MM.1S (cell line): ENCODE measurements around the gene MACROD1.

ENCODE experiments used
- DNase-seq: peaks from one replicate; pipeline ENCODE4 v3.0.0-alpha.2; 2015
- H2AFZ ChIP-seq: fragments of 300-600 bp; sonication (generic); 2 replicates; pipeline ENCODE4 v1.6.0; 2016; ENCODE audit warnings: antibody characterized with exemption, low read length
- H3F3A ChIP-seq: fragments of 300-600 bp; sonication (generic); 2 replicates; pipeline ENCODE4 v1.6.1; 2016; ENCODE audit warnings: mild to moderate bottlenecking, antibody characterized with exemption, low read length, moderate library complexity, mixed read lengths; ENCODE audit not compliant: insufficient read depth
- H3K27ac ChIP-seq: fragments of 300-600 bp; sonication (generic); 2 replicates; pipeline ENCODE4 v1.5.1; 2016; ENCODE audit warnings: mild to moderate bottlenecking, low read length
- H3K27me3 ChIP-seq: fragments of 300-600 bp; sonication (generic); replicated peaks from 2 replicates; pipeline ENCODE4 v1.6.0; 2016; ENCODE audit warnings: low read length; ENCODE audit not compliant: insufficient read depth
- H3K36me3 ChIP-seq: fragments of 300-600 bp; sonication (generic); replicated peaks from 2 replicates; pipeline ENCODE4 v1.6.1; 2016; ENCODE audit warnings: mild to moderate bottlenecking, low read length, mixed read lengths; ENCODE audit not compliant: insufficient read depth
- H3K4me1 ChIP-seq: fragments of 300-600 bp; sonication (generic); 2 replicates; pipeline ENCODE4 v1.6.1; 2016; ENCODE audit warnings: low read length, mixed read lengths
- H3K4me2 ChIP-seq: fragments of 300-600 bp; sonication (generic); 2 replicates; pipeline ENCODE4 v1.6.0; 2016; ENCODE audit warnings: low read depth, low read length
- H3K4me3 ChIP-seq: fragments of 300-600 bp; sonication (generic); 2 replicates; pipeline ENCODE4 v1.5.1; 2016; ENCODE audit warnings: low read length, mixed read lengths
- H3K79me2 ChIP-seq: fragments of 300-600 bp; sonication (generic); 2 replicates; pipeline ENCODE4 v1.6.1; 2016; ENCODE audit warnings: mixed run types, low read length, mixed read lengths
- H3K9ac ChIP-seq: fragments of 300-600 bp; sonication (generic); 2 replicates; pipeline ENCODE4 v1.6.1; 2016; ENCODE audit warnings: low read length, mixed read lengths
- H3K9me2 ChIP-seq: fragments of 300-600 bp; sonication (generic); replicated peaks from 2 replicates; pipeline ENCODE4 v1.6.1; 2016; ENCODE audit warnings: mild to moderate bottlenecking, low read length, mixed read lengths; ENCODE audit not compliant: insufficient read depth
- H3K9me3 ChIP-seq: fragments of 300-600 bp; sonication (generic); replicated peaks from 2 replicates; pipeline ENCODE4 v1.6.1; 2016; ENCODE audit warnings: mild to moderate bottlenecking, low read length, mixed read lengths; ENCODE audit not compliant: insufficient read depth
- H4K20me1 ChIP-seq: fragments of 300-600 bp; sonication (generic); 2 replicates; pipeline ENCODE4 v1.6.1; 2016; ENCODE audit warnings: mild to moderate bottlenecking, low read length, moderate library complexity, mixed read lengths; ENCODE audit not compliant: insufficient read depth
- CTCF ChIP-seq: fragments of 300-600 bp; sonication (generic); IDR thresholded peaks from 2 replicates; pipeline ENCODE4 v1.5.1; 2016; ENCODE audit warnings: antibody characterized with exemption, low read length, mixed read lengths
- EZH2 ChIP-seq: fragments of 300-600 bp; sonication (generic); optimal IDR thresholded peaks from 2 replicates; pipeline ENCODE3; 2017; ENCODE audit warnings: low read depth, mild to moderate bottlenecking, antibody characterized with exemption, low read length, mixed read lengths
- EZH2phosphoT487 ChIP-seq: fragments of 300-600 bp; sonication (generic); IDR thresholded peaks from 2 replicates; pipeline ENCODE4 v1.6.1; 2018; ENCODE audit warnings: antibody characterized with exemption, low read length

MACROD1 gene

GRCh38 chr11:64101461-64101860 is 64.5 kb downstream of the MACROD1 start:
- DNase-seq = no peak
- Histone ChIP-seq H3K9me2 (no peaks in the 10 kb centered on the region), H3K27ac (no peak overlapping the region), H3K9me3 (no peaks in the 10 kb centered on the region), H3K4me3 (no peak overlapping the region), H4K20me1 (no peaks in the 10 kb centered on the region), H3K36me3 (no peaks in the 10 kb centered on the region), H3K4me1 (no peaks in the 10 kb centered on the region), H3K79me2 (no peaks in the 10 kb centered on the region), H3K9ac (no peak overlapping the region), H3K4me2 (no peak overlapping the region), H3F3A (no peaks in the 10 kb centered on the region), H2AFZ (no peak overlapping the region), H3K27me3 (no peaks in the 10 kb centered on the region)
- TF ChIP-seq CTCF = no peak
- TF ChIP-seq EZH2 = no peak
- no peak for TF ChIP-seq EZH2phosphoT487

- H4K20me1 ChIP-seq = no peaks in the 10 kb centered on the region
- no peak overlapping the region for H3K4me2 ChIP-seq
- no peaks in the 10 kb centered on the region for H3K9me2 ChIP-seq
These were observed 65.0 kb downstream of the MACROD1 start for GRCh38 chr11:64100782-64101353.

GRCh38 chr11:64100360-64100759 is 65.6 kb downstream of the MACROD1 start:
- Histone ChIP-seq H3F3A (no peaks in the 10 kb centered on the region), H2AFZ (no peak overlapping the region), H3K4me2 (no peak overlapping the region), H3K9me2 (no peaks in the 10 kb centered on the region), H3K4me3 (no peak overlapping the region), H3K27ac (no peak overlapping the region), H3K36me3 (no peaks in the 10 kb centered on the region), H3K9me3 (no peaks in the 10 kb centered on the region), H3K79me2 (no peaks in the 10 kb centered on the region), H3K27me3 (no peaks in the 10 kb centered on the region), H4K20me1 (no peaks in the 10 kb centered on the region), H3K4me1 (no peaks in the 10 kb centered on the region), H3K9ac (no peak overlapping the region)
- DNase-seq = no peak
- no peak for TF ChIP-seq EZH2phosphoT487
- TF ChIP-seq EZH2 = no peak
- TF ChIP-seq CTCF = peak; percentile 7

More at GRCh38 chr11:64100782-64101353, 65.0 kb downstream of the MACROD1 start:
- no peaks in the 10 kb centered on the region for H3K27me3 ChIP-seq
- TF ChIP-seq EZH2phosphoT487 (no peak), EZH2 (no peak), CTCF (no peak)
- H3K4me3 ChIP-seq = no peak overlapping the region
- H3K79me2 ChIP-seq = no peaks in the 10 kb centered on the region
- H2AFZ ChIP-seq = no peak overlapping the region
- no peaks in the 10 kb centered on the region for H3K9me3 ChIP-seq
- H3K36me3 ChIP-seq = no peaks in the 10 kb centered on the region
- no peak overlapping the region for H3K27ac ChIP-seq
- H3K9ac ChIP-seq = no peak overlapping the region
- H3K4me1 ChIP-seq = no peaks in the 10 kb centered on the region
- no peaks in the 10 kb centered on the region for H3F3A ChIP-seq
- no peak for DNase-seq
